KMS-11 (cell line): ENCODE data around the gene BMP8B.

Experiments used
- H2AFZ ChIP-seq: fragments of 200-600 bp; sonication (generic); 2 replicates; pipeline ENCODE4 v1.6.1; 2016; ENCODE audit warnings: antibody characterized with exemption, mixed run types, low read depth
- H3K27ac ChIP-seq: fragments of 200-600 bp; sonication (generic); 2 replicates; pipeline ENCODE4 v1.6.1; 2016; ENCODE audit warnings: mild to moderate bottlenecking, mixed run types
- H3K27me3 ChIP-seq: fragments of 200-600 bp; sonication (generic); 2 replicates; pipeline ENCODE4 v1.6.1; 2017; ENCODE audit warnings: mild to moderate bottlenecking, low read depth, mixed run types, moderate library complexity; ENCODE audit not compliant: insufficient read depth
- H3K36me3 ChIP-seq: fragments of 200-600 bp; sonication (generic); 2 replicates; pipeline ENCODE4 v1.6.1; 2017; ENCODE audit warnings: mild to moderate bottlenecking, mixed run types; ENCODE audit not compliant: insufficient read depth
- H3K4me1 ChIP-seq: fragments of 200-600 bp; sonication (generic); 2 replicates; pipeline ENCODE4 v1.6.1; 2016; ENCODE audit warnings: mild to moderate bottlenecking, low read depth, mixed run types; ENCODE audit not compliant: poor library complexity, severe bottlenecking
- H3K4me2 ChIP-seq: fragments of 200-600 bp; sonication (generic); 2 replicates; pipeline ENCODE4 v1.7.0; 2016; ENCODE audit warnings: mild to moderate bottlenecking, mixed run types
- H3K4me3 ChIP-seq: fragments of 200-600 bp; sonication (generic); IDR thresholded peaks from 2 replicates; pipeline ENCODE4 v1.6.1; 2017; ENCODE audit warnings: low read depth, low read length, mixed read lengths; ENCODE audit not compliant: insufficient read depth
- H3K79me2 ChIP-seq: fragments of 200-600 bp; sonication (generic); 2 replicates; pipeline ENCODE4 v1.6.1; 2016; ENCODE audit warnings: low read depth, mixed run types; ENCODE audit not compliant: insufficient read depth
- H3K9ac ChIP-seq: fragments of 200-600 bp; sonication (generic); 2 replicates; pipeline ENCODE4 v1.6.1; 2016; ENCODE audit warnings: mild to moderate bottlenecking, mixed run types
- H4K20me1 ChIP-seq: fragments of 200-600 bp; sonication (generic); 2 replicates; pipeline ENCODE4 v1.6.1; 2016; ENCODE audit warnings: mild to moderate bottlenecking, mixed run types; ENCODE audit not compliant: insufficient read depth
- TF ChIP-seq, protein P1 (sequence below): fragments of 200-600 bp; sonication (generic); conservative IDR thresholded peaks from 2 replicates; pipeline ENCODE4 v1.6.1; 2017; ENCODE audit warnings: low read depth, mild to moderate bottlenecking, antibody characterized with exemption, low read length, moderate library complexity, mixed read lengths

The BMP8B gene

DNA sequence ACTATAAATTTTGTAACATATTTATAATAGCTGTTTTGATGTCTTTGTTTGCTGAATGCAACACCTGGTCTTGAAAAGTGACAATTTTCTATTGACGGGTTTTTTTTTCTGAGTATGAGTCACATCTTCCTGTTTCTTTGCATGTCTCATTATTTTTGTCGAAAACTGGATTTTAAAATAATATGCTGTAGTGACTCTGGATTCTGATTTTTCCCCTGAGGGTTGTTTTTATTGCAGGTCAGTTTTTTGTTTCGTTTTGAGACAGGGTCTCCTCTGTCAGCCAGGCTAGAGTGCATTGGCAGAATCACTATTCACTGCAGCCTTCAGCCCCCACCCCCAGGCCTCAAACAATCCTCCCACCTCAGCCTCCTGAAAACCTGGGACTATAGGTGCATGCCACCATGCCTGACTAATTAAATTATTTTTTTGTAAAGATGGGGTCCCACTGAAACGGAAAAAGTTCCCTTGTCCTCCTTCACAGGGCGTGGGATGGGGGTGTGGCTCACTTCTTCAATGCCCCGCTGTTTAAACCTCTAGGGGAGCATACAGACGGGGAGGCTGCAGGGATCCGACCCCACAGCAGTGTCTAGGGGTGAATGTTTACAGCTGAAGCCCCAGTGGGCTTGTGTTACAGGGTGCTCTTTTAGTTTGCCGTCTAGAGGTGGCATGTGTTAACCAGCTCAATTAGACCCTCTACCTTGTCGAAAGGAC lies 61.3 kb downstream of the BMP8B start:
- no peak overlapping the region for H3K9ac ChIP-seq
- no peaks in the 10 kb centered on the region for H3K27me3 ChIP-seq
- H3K27ac ChIP-seq, result no peak overlapping the region
- TF ChIP-seq, protein P1, sequence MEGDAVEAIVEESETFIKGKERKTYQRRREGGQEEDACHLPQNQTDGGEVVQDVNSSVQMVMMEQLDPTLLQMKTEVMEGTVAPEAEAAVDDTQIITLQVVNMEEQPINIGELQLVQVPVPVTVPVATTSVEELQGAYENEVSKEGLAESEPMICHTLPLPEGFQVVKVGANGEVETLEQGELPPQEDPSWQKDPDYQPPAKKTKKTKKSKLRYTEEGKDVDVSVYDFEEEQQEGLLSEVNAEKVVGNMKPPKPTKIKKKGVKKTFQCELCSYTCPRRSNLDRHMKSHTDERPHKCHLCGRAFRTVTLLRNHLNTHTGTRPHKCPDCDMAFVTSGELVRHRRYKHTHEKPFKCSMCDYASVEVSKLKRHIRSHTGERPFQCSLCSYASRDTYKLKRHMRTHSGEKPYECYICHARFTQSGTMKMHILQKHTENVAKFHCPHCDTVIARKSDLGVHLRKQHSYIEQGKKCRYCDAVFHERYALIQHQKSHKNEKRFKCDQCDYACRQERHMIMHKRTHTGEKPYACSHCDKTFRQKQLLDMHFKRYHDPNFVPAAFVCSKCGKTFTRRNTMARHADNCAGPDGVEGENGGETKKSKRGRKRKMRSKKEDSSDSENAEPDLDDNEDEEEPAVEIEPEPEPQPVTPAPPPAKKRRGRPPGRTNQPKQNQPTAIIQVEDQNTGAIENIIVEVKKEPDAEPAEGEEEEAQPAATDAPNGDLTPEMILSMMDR, result no peak
- no peak overlapping the region for H3K4me2 ChIP-seq
- no peaks in the 10 kb centered on the region for H4K20me1 ChIP-seq
- no peaks in the 10 kb centered on the region for H3K36me3 ChIP-seq
- no peaks in the 10 kb centered on the region for H3K79me2 ChIP-seq
- H3K4me3 ChIP-seq, result no peak overlapping the region
- H3K4me1 ChIP-seq, result no peaks in the 10 kb centered on the region
- no peak overlapping the region for H2AFZ ChIP-seq

DNA sequence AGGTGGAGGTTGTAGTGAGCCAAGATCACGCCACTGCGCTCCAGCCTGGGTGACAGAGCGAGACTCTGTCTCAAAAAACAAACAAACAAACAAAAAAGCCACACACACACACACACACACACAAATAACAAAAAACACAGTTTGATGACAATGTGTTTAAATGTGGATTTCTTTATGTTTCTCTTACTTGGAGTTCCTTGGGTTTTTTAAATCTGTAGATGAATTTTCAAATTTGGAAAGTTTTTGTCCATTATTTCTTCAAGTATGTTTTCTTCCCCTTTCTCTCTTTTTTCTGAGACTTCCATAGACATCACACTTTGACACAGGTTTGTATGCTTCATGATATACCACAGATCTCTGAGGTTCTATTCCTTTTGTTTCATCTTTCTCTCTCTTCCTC lies 62.1 kb downstream of the BMP8B start:
- H3K4me2 ChIP-seq, result no peak overlapping the region
- no peaks in the 10 kb centered on the region for H3K79me2 ChIP-seq
- no peaks in the 10 kb centered on the region for H3K4me1 ChIP-seq
- H2AFZ ChIP-seq, result no peak overlapping the region
- no peak overlapping the region for H3K27ac ChIP-seq
- no peak overlapping the region for H3K9ac ChIP-seq
- TF ChIP-seq, protein P1, result no peak
- H3K27me3 ChIP-seq, result no peaks in the 10 kb centered on the region
- no peak overlapping the region for H3K4me3 ChIP-seq
- no peaks in the 10 kb centered on the region for H4K20me1 ChIP-seq
- no peaks in the 10 kb centered on the region for H3K36me3 ChIP-seq

DNA sequence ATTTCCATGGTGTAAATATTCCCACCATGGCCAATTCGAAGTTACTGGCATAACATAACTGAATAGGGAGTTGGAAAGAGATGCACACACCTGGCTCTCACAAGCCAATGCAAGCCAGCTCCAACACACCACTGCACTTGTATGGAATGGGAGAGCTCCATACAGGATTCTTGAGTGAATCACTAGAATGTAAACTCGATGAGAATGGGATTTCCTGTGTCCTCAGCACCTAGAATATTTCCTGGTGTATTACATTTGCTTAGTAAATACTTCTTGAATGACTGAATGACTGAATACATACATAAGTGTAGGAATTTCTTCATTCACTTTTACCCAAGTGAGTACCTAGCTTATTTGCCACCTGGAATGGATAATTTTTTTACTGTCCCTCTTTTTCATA lies 66.2 kb downstream of the BMP8B start:
- no peak overlapping the region for H3K4me3 ChIP-seq
- no peak overlapping the region for H3K27ac ChIP-seq
- H3K4me2 ChIP-seq, result no peak overlapping the region
- no peak overlapping the region for H3K9ac ChIP-seq
- no peaks in the 10 kb centered on the region for H3K79me2 ChIP-seq
- H3K36me3 ChIP-seq, result no peaks in the 10 kb centered on the region
- H4K20me1 ChIP-seq, result no peaks in the 10 kb centered on the region
- H3K4me1 ChIP-seq, result peaks cover 10% of the 10 kb centered on the region
- TF ChIP-seq, protein P1, result no peak
- no peaks in the 10 kb centered on the region for H3K27me3 ChIP-seq
- H2AFZ ChIP-seq, result no peak overlapping the region

DNA sequence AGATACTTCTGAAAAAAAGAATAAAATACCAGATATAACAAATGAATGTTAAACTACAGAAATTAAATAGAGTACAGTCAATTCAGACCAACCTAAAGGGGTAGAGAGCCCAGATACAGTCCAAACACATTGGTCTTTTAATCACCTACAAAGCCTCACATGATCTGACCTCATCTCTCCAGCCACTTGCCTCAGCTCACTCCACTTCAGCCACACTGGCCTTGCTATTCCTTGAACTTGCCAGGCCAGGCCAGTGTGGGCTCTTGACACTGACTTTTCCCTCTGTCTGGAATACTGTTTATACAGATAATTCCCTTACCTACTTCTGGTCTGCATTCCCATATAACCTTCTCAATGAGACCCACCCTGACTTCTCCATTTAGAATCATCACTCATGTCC lies 67.0 kb downstream of the BMP8B start:
- H3K9ac ChIP-seq, result no peak overlapping the region
- H3K4me1 ChIP-seq, result peaks cover 10% of the 10 kb centered on the region
- TF ChIP-seq, protein P1, result no peak
- no peak overlapping the region for H3K4me3 ChIP-seq
- H3K36me3 ChIP-seq, result no peaks in the 10 kb centered on the region
- H3K27ac ChIP-seq, result no peak overlapping the region
- H3K4me2 ChIP-seq, result no peak overlapping the region
- no peaks in the 10 kb centered on the region for H3K27me3 ChIP-seq
- H2AFZ ChIP-seq, result no peak overlapping the region
- H3K79me2 ChIP-seq, result no peaks in the 10 kb centered on the region
- no peaks in the 10 kb centered on the region for H4K20me1 ChIP-seq
